ENCODE measurements around the gene VASH1.

- TF ChIP-seq EZH2phosphoT487 (IDR thresholded peaks at IDR 0.05; ENCODE audit: low read length), result no peak
- no peak for TF ChIP-seq CTCF (IDR thresholded peaks at IDR 0.05; ENCODE audit: low read length)
- no peak for TF ChIP-seq EZH2 (optimal IDR thresholded peaks at IDR 0.05; ENCODE audit: low read depth, low read length)
Measured at GRCh38 chr14:76784266-76784874, 23.1 kb downstream of the VASH1 start.

Data from MM.1S (cell line).